HG02943 (cell line): Measurements from ENCODE around the gene RIMS1.
A peak's percentile ranks its signal among the peaks of the same experiment; 100 is the strongest.

ENCODE experiments used
- ATAC-seq: cut with Tn5 transposase; IDR thresholded peaks from one replicate; pipeline ENCODE4 v1.9.1; 2021; ENCODE audit warnings: mild to moderate bottlenecking, low read depth, moderate library complexity; ENCODE audit not compliant: unreplicated experiment

Gene RIMS1

DNA sequence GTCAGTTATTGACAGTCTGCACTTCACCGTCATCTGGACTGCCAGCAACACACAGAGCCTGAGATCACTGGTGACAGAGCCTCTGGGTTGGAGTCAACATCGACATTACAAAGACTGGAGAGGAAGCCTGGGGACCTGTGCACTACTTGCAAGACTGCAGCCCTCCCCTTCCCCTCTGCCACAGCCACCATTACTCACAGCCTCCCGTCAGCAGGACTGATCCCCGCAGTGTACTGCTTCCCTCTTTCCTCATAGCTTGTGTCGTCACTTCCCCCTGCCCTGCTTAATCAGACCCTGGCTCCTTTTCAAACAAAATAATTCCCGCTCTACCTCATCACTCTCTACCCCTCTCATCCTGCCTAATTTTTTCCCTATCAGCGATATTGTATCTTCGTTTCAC, 500.0 kb downstream of the RIMS1 start:
- ATAC-seq, result no peak

DNA sequence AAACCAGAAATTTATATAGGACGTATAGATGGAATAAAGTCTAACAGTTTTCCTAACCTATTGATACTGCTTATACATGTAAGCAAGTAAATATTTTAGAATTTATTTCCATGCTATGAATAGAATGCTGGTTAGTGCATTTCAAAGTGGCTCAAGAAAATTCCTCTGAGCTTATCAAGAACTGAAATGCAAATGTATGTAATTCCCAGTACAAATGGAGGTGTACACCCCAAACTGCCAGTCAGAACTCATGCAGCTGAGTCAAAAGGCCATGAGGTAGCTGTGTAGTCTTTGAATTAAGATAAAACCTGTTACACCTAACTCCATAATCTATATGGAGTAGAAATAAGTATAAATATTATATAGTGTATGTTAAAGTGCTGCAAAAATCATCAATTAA, 503.3 kb downstream of the RIMS1 start:
- no peak for ATAC-seq

DNA sequence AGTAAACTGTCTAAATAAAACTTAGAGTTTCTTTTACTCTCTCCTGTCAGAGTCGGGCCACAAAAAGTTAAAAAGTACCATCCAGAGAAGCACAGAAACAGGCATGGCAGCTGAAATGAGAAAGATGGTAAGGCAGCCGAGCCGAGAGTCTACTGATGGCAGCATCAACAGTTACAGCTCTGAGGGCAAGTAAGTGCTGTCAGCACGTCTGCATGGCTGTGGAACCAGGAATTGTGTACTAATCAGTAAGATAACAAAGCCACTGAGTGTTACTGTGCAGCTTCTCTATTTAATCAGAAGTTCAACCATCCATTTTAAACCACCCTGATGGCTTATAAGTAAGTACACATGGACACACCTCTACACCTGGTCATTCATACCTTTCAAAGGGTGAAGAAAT, 504.2 kb downstream of the RIMS1 start:
- no peak for ATAC-seq

DNA sequence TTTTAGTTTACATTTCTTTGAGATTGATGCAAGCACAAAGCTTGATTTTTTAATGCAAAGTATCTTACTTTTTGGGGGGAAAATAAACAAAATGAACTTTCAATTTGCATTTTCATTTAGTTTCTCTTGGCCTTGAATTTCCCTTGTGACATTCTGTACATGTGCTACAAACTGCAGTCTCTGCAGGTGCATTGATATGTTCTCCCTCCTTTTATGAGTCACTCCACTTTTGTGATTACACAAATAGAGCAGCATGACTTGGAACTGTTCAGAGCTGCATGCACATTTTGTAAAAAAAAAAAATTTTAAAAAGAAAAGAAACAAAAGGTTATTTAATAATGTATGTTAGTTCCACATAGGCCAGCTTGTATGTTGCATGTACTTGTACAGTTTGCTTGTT, 515.5 kb downstream of the RIMS1 start:
- no peak for ATAC-seq

DNA sequence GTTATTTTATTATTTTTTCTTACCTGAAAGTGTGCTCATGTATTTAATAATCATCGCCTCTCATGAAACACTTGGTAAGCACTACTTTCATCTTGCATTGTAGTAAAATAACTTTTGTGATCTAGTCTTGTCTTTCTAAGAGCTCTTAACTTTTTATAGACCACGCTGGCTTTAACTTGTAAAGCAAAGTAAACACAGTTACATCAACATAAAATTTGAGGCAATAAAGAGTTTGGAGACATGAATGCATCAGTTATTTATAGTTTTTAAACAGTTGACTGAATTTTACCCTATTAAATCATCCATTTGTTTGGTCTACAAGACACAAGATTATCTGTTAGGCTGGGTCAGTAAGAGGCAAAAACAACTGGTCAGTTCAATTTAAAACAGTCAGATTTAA, 517.1 kb downstream of the RIMS1 start:
- ATAC-seq, result no peak

DNA sequence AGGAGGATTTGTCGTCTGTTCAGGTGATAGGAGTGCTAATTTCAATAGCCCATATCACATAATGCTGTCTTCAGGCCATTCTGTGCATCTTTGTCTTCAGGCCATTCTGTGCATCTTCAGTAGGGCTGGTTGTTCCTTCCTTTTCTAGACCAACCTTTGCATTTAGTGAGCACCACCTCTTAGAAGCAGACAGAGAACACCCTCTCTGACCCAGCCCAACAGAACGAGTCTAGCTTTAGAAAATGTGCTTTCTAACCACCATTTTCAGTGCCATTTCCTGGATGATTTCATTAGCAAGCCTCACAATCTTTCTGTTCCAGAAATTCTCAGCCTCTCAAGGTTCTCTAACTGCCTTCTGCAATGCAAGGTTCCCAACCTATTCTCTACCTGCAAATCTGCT, 520.2 kb downstream of the RIMS1 start:
- peak; percentile 72 for ATAC-seq

DNA sequence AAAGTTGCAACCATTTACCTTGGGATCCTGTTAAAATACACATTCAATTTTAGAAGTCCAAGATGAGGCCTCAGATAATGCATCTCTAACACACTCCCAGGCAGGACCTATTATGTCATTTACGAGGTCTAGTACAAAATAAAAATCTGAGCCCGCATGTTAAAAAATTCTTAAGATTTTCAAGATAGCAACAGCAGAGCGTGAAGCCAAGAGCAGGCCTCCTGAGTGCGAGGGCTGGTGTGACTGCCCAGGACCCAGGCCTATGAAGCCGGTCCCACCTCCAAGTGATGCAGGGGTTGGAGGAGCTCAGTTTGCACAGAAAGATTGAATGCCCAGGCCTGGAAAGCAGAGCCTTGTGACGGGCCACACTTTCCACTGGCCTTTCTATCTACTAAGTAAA, 524.4 kb downstream of the RIMS1 start:
- no peak for ATAC-seq

DNA sequence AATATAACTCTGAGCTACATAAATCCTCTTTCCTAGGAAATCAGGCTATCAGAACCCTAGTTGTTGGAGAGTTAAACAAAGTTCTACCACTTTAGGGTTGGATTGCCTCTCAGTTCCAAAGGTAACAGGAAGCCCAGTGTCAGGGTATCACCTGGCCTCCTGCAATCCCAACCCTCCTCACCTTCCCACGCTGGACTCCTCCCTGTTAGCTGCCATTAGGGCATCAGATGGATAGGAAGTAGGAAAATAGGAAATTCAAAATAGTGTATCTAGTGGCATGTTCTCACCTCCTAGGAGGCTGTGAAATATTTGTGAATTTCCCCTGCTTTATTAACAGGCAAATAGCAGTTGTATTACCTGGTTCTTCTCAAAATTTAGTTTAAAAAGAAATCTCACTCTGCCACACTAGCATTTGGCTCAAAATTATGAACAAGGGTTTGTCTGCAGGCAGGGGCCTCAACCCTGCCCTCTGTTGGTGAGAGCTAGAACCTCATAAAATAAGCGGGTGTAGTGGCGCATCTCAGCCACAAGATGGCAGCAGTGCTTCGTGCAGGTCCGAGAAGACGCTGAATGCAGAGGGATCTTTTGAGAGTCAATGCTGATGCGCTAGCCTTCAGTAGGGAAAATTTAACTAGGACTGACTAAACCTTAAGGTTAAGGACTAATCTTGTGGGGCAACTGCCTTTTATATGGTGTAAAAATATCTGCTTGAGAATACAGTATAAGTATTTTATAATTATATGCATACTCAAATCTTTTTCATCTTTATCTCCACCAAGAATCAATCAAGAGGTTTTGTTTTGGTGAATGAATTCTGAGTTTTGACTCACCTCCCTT, 525.7 kb downstream of the RIMS1 start:
- ATAC-seq, result peak; percentile 70

DNA sequence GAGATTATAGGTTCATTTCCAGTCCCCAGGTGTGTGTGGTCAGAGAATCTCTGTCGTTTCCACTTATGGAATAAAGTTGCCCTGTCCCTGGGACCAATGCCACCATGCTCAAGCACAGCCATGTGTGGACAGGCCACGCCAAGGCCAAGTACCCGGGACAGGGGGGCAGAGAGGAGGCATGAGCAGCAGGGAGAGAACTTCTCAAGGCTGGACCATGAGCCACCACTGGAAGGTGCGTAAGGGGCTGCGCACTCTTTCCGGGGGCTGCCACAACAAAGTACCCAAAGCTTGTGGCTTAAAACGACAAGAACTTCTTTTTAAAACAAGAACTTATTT, 526.3 kb downstream of the RIMS1 start:
- ATAC-seq, result no peak

DNA sequence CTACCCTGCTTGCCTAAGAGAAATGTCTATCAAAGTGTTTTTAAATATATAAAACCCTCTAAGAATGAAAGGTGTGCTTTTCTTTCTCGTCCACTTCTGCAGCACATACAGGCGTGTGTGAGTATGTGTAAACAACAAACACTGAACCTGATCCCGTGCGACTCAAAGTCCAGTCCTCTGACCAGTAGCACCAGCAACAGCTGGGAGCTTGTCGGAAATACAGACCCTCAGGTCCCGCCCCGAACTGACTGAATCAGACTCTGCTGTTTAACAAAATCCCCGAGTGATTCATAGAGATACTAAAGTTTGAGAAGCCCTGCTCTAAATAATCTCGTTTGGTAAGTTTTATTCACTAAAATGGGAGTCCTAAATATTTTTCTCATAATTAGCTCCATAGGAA, 527.5 kb downstream of the RIMS1 start:
- no peak for ATAC-seq

DNA sequence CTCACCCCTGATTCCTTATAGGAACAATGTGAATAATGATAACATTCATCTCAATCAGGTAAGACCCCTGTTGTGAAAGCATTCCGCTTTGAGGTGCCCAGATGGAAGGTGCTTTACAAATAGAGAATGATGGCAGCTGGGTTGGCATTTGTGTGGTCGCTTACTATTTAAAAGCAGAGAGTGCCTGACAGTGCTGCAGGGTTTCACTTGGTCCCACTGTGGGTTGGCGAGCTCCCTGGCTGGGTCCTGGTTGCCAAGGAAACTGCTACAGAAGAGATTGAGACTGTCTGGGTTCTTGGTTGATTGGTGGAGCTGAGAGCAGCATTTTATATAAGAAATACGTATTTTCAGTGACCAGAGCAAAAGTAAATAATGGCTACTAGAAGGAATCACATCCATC, 528.3 kb downstream of the RIMS1 start:
- no peak for ATAC-seq

DNA sequence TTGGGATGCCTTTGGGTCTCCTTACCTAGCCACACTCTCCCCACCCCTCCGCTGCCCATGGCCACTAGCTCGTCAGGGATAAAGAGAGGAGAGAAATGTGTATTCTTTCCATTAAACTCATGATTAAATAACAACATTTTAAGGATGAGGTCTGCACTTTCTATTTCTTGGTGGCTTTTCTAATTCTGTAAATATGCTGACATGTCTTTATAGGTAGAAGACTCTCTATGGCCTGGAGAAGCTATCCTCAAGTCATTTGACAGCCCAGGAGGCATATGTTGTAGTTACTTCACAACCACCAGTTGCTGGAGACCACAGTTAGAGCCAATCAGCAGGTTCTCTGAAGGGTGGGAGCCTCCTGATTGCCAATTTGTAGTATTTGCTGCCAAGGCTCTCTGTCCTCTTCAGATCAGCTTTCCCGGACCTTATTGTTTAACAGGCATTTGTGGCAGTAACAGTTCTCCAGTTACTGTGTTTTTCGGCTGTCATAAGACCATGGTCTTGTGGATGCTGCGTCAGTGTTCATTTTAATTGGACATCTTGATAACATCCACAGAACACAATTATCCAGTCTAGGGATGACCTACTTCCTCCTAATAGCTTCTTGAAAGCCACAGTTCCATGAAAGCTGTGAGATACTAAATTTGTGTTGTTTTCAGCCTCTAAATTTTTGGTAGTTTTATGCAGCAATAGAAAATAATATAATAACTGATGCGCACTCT, 530.6 kb downstream of the RIMS1 start:
- no peak for ATAC-seq

DNA sequence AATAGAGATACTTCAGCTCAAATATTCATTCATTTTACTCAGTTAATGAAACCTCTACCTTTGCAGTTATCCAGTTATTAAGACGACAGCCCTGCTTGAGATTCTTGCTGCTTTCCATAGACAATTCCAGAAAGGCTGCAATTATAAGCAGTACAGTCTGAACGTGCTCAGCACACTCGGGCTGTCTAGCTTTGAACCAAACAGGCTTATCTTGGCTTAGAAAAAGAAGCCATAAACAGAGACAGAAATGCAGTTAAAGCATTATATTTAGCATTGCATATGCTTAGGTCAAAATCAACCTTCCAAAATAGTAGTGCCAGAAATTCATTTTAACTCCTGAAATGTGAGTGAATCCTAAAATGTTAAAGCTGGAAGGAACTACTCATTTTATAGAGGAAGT, 531.4 kb downstream of the RIMS1 start:
- ATAC-seq, result no peak

DNA sequence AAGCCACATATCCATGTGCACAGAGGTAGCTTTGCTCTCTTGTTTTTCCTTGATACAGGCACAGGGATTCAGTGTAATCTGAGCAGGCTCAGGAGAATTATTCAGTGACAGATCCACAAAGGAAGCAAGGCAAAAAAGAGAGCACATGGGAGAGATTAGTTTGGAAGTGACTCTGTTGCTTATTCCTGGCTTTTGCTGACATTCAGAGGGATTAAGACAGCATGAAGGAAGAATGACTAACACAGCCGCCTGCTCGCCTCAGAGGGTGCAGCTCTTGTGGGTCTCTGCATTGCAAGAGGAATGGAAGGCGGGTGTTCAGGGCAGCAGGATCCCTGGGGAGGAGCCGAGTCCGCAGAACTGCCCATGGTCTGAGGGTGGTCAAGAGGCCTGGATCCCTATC, 532.1 kb downstream of the RIMS1 start:
- no peak for ATAC-seq

DNA sequence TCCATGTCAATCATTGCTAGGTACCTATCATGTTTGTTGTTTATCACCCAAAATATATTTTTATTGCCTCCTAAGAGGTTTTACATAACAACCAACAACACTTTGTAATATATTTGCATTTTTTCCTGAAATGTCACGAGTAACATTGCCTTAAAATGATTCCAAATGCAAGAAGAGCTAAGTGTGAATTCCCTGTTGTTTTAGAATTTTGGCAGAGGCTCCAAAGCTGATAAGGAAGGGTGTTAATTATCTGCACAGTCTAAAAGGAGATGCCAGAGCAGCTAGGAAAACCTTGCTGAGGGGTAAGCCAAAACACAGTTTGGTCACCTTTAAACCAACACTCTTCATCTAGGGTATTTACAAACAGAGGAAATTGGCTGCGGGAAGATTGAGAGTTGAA, 533.6 kb downstream of the RIMS1 start:
- no peak for ATAC-seq

DNA sequence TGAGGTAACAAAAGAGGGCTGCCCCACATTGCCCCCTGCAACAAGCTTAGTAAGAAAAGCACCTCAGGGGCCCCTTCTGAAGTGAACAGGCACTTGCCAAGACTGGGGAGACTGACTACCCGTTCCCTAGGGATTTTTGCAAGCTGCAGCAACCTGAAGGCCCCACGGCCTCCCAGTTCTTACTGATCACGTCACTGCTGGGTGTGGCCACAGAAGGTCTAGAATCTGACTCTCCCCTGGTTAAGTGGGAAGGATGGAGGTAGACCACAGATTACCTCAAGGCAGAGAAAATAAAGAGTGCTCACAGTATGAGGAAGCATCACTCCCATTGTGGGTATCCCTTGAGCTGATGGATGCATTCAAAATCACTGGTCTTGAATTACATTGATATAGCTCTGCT, 534.1 kb downstream of the RIMS1 start:
- no peak for ATAC-seq

DNA sequence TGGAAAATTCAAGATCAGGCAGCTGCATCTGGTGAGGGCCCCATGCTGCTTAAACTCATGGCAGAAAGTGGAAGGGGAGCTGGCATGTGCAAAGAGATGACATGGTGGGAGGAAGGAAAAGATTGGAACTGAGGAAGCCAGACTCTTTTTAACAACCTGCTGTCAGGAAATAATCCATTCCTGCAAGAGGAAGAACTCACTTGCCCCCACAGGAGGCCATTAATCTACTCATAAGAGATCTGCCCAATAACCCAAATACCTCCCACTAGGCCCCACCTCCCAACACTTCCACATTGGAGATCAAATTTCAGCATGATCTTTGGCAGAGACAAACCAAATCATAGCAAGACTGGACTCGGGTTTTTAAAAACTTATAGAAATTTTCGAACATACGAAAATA, 535.0 kb downstream of the RIMS1 start:
- no peak for ATAC-seq

DNA sequence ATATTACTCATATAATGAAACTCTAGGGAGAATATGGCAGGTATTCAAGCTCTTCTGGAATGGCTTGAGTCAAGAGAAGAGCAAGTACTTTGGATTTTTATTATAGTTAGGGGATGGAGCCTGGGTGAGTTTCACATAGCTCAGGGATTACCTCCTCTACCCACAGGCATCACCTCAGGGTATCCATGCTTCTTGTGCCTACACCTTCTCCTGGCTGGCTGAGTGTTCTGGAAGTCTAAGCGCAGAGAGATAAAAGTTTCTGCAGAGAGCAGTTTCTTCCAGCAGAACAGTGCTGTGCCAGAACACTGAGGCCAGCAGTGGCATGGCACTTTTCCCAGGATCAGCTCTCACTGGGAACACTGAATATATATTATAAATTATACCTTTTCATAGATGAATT, 535.8 kb downstream of the RIMS1 start:
- no peak for ATAC-seq

DNA sequence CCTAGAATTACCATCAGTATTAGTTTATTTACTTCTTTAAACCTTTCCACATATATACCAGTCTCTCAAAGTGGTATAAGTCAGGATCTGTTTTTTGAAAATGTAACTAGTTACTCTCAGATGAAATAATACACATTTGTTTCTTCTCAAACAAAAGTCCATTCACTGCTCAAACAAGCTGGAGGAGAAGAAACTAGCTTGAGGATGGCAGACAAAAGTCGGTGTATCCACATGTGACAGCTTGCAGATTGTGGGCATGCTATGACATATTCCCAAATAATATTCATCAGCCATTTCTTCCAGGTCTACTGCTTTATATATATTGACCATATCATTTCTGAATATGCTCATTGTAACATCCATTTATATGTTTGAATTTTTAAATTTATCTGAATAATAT, 538.1 kb downstream of the RIMS1 start:
- ATAC-seq, result no peak

DNA sequence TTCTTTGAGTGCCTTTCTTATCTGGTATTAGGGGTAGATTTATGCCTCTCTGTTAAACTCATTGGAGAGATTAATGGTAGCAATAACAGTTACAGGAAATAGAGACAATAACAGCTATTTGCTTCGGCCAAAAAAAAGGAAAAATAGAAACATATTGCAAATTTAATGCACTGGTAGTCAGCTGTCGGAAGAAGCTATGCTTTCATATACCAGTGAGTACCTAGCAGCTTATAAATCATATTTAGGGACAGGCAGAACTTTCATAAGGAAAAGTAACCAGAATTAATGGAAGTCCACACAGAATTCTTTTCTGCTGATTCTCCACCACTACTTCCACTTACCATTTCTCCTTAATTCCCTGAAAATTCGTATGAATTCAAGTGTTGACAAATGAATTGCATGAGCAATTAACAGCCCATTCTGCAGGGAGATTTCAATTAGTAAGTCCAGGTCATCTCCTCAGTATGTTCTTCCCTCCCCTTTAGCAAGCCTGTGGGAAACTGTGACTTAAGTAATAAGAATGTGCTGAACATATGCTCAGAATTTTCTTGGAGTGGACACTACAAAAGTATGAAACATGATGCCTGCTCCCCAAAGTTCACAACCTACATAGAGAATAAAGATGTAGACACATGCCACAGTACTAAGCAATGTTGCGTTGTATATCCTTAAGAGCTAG, 538.8 kb downstream of the RIMS1 start:
- ATAC-seq, result no peak

DNA sequence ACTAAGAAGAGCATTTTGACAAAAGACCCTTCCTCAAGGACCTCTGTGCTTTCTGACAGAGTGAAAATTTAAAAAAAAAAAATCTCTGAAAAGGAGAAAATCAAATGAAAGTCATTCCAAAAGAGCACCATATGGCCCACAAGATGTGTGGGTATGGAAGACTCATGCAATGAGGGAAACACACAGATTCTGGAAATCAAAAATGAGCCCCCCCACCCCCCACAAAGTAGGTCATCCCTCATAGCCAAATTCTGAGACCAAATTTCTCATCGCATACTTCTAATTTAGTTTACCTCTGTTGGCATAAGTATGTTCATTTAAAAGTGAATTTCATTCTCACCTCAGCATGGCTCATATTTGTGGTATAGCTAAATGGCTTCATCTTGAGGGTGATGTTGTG, 554.3 kb downstream of the RIMS1 start:
- ATAC-seq, result no peak

DNA sequence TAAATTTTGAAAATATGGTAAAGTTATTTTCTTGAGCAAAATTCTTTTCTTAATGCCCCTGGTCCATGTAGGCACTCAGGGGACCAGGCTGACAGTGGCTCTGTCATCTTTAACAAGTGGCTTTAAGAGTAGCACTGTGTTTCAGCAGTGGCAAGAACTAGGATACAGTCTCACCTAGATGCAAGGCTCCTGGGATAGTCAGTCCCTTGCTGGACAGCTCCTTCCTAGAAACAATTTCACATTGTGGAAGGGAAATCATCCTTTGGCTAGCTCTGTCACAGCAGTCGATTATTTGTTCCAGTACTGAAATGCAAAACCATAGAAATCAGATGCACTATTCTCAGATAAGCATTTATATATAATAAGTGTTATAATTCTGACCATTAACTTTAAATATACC, 560.1 kb downstream of the RIMS1 start:
- no peak for ATAC-seq
